ENCODE results near the gene ABCA13.

The ABCA13 gene

DNA sequence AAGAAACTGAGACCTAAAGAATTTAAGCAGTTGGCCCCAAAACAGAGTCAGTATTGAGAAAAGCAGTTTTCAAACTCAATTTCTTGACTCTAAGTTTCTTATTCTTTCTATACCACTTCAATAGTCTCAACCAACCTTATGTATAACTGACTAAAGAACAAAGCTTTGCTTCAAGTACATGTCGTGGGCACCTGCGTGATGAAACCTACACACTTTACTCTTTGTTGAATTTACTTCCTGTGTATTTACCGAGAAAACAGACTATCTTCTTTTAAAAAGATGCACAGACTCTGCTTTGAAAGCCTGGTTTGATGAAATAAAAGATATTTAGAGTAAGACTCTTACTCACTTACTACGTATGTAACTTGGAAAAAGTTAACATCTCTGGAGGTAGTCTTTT lies 455.9 kb downstream of the ABCA13 start:
- no peak for DNase-seq

DNA sequence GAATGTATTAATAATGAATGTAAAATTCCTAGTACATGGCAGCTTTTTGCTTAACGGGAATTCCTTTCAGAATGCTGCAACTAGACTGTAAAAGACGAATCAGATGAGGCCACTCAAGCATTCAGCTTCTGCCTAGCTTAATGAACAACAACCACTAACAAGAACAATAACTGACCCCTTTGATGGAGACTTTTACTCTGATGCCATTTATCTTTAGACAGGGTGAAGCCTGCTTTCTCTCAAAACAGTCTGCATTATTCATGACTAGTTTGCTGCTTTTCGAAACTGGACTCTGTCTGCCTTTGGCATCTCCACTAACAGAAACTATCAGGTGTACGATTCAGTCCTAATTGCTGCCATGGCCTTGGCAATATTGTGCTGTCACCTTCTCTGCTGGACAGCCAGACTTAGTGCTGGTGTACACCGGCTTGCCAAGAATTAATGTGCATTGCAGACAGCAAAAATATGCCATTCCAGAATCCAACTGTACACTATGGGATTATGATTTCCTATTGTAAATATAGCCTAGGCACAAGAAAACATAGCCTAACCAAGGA lies 457.6 kb downstream of the ABCA13 start:
- DNase-seq: no peak

GRCh38 chr7:48634116-48634632 lies 462.9 kb downstream of the ABCA13 start:
- no peak for DNase-seq

DNA sequence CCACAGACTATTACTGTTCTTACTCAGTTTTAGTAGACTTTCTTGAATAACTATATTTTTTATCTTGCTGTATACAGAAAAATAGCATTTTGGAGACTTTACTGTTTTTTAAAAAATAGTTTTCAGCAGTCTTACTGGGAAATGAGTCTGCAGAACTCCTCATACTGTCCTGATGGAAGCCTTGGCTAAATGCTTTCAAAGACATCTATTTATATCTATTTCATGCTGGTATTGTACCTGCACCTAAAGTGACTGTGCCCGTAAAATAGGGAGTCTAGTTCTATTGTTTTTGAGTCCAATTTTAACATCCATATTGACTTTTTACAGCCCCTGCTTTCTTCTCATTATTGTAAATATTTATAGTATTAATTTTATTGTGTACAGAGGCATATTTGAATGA lies 464.5 kb downstream of the ABCA13 start:
- DNase-seq: no peak

DNA sequence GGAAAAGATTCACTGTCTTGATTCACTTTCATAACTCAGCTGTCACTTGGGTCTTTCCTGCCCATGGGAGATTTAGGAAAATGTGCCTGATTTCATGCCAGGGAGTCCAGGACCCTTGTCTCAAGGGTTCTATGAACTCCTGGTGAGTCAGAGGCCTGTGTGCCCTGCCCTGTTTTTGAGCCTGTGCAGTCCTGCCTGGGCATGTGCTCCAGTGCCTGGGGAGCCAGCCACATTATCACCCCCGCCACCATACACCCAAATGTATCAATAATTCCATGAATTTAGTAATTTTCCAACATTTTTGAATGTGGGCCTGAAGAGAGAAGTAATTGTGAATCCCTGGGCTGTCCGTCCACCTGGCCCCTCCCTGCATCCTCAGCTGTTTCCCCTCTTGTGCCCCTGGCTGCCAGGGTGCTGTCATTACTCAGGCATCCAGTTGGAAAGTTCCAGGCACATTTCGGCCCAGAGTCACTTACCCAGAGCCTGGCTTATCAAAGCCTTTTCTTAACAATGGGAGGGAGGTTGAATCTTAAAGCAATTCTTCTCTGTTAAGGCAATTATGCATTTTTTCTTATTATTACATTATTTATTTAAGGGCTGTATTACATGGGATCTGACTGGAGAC lies 465.2 kb downstream of the ABCA13 start:
- DNase-seq: no peak

DNA sequence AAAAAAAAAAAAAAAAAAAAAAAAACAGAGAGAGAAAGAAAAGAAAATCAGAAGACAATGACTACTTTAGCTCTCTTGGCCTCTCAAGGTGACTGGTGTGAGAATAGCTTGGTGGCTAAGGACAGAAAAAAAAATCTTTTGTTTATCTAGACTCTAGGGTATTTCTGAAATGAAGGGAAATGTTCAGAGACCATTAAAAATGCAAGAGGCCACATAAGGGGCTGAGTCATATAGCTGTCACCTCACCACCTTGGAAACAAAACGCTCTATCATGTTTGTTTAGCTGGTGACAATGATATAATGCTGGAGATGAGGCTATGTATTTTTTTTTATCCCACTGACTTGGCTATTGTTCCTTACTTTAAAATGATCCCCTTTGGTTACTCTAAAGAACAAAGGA lies 466.1 kb downstream of the ABCA13 start:
- no peak for DNase-seq

- DNase-seq: no peak
Observed at GRCh38 chr7:48638041-48638440, 466.8 kb downstream of the ABCA13 start.

GRCh38 chr7:48643431-48644013 lies 472.3 kb downstream of the ABCA13 start:
- no peak for DNase-seq

DNA sequence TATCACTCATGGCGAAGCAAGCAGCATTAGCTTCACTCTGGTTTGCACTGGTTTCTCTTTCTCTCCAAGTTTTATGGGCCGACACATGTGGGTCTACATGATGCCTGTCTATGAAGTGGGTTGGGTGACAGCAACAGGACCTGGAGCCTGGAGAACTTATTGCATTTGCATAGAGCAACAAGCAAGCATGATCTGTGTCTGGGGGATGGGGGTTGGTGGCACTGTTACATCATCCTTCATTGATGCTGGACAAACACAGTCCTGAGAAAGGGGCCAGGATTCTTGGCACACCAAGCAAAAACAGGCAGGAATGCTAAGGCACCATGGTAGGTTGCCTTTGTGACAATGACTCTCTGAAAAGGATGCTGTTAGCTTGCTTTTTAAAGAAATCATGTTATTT lies 486.9 kb downstream of the ABCA13 start:
- no peak for DNase-seq

GRCh38 chr7:48660306-48660870 lies 489.1 kb downstream of the ABCA13 start:
- no peak for DNase-seq

DNA sequence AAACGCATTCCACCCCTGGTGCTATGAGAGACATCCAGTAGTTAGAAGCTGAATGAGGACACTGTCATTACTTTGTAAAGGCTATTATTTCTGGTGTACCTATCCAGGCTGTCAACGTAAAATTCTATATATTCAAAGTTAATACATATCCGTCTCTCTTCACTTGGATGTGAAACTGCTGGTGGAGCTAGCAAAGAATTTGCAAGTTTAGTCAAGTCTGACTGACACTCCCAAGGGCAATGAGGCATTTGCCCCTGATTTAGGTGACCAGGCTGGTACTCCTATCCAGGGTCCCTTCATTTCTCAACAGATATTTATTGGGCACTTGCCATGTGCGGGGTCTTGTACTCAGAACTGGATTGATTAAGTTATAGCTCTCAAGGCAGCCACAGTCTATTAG lies 493.0 kb downstream of the ABCA13 start:
- DNase-seq: no peak

GRCh38 chr7:48665353-48666135 lies 494.3 kb downstream of the ABCA13 start:
- no peak for DNase-seq

DNA sequence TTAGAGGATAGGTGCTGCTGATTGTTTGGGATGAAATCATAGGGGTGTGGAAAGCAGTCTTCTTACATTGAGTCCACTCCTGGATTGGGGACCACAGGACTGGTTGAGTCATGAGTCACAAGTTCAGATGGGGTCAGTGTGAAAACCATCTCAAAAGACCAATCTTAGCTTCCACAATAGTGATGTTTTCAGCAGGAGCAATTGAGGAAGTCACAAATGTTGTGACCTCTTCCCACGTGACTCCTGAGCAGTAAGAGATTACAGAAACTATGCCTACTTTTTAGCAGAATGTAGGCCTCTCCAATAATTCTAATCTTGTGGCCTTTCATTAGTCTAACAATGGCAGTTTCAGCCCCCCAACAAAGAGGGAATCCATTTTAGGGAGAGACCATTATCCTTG lies 496.1 kb downstream of the ABCA13 start:
- no peak for DNase-seq

DNA sequence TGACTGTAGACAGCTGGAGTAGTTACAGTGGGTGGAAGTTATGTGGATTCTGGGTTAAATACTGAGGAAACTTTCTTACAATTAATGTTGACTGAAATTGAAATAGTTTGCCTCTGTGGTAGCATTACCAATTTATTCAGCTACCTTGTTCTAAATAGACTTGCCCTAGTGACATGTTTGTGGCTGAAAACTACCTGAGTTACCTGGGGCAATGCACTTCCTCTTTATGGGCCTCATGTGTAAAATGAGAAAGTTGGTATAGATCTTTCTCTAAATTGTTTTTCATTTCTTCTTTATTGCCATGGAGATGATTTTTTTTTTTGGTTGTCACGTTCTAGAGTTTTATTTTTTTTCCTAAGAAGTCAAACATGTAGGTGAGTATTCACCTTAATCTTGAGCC lies 500.4 kb downstream of the ABCA13 start:
- no peak for DNase-seq

- DNase-seq: no peak
Observed at GRCh38 chr7:48681006-48681405, 509.7 kb downstream of the ABCA13 start.

- no peak for DNase-seq
Observed at GRCh38 chr7:48691788-48692187, 520.5 kb downstream of the ABCA13 start.
